Measurements from ENCODE around the gene SCIMP.
"Not testable (repeated sequence)": the region's sequence is repeated elsewhere in the genome, so short reads cannot be mapped to it uniquely, and the experiment has no call there.

The SCIMP gene

DNA sequence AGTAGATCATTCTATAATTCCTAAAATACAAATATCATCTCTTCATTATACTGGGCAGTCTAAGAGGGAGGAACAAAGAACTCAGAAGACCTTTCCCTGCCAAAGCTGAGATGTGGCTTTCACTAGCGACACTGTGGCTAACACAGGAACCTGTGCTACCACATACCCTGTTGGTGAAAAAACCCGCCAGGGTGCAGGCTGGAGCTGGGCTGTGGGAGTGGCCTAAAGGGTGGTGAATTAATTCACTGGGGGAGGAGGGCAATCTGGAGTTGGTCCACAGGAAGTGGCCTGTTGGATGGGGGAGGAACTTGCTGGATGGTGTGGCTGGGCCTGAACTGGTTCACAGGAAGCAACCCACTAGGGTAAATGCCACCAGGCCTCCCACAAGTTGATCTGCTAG lies 50.4 kb downstream of the SCIMP start:
- Mint-ChIP-seq H3K27me3 (ENCODE audit: low read depth) (peaks cover 4% of the 10 kb centered on the region), H3K4me3 (no peak overlapping the region), H3K4me1 (no peaks in the 10 kb centered on the region), H3K36me3 (ENCODE audit: low read depth) (peaks cover 100% of the 10 kb centered on the region), H3K27ac (no peak overlapping the region), H3K9me3 (peaks cover 86% of the 10 kb centered on the region)
- TF ChIP-seq, protein P1, sequence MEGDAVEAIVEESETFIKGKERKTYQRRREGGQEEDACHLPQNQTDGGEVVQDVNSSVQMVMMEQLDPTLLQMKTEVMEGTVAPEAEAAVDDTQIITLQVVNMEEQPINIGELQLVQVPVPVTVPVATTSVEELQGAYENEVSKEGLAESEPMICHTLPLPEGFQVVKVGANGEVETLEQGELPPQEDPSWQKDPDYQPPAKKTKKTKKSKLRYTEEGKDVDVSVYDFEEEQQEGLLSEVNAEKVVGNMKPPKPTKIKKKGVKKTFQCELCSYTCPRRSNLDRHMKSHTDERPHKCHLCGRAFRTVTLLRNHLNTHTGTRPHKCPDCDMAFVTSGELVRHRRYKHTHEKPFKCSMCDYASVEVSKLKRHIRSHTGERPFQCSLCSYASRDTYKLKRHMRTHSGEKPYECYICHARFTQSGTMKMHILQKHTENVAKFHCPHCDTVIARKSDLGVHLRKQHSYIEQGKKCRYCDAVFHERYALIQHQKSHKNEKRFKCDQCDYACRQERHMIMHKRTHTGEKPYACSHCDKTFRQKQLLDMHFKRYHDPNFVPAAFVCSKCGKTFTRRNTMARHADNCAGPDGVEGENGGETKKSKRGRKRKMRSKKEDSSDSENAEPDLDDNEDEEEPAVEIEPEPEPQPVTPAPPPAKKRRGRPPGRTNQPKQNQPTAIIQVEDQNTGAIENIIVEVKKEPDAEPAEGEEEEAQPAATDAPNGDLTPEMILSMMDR (IDR thresholded peaks at IDR 0.05; ENCODE audit: unreplicated experiment in 3 of 3): no peak

DNA sequence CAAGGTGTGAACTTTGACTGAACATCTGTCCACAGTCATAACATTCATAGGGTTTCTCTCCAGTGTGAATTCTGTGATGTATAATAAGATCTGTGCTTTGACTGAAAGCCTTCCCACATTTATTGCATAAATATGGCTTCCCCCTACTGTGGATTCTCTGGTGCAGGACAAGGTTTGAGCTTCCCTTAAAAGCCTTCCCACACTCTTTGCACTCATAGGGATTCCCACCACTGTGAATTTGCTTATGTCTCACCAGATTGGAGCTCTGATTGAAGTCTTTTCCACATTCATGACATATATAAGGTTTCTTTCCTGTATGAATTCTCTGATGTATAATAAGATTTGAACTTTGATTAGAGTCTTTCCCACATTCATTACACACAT lies 51.3 kb downstream of the SCIMP start:
- H3K4me1 Mint-ChIP-seq: no peaks in the 10 kb centered on the region
- peaks cover 100% of the 10 kb centered on the region for H3K36me3 Mint-ChIP-seq (ENCODE audit: low read depth)
- peaks cover 4% of the 10 kb centered on the region for H3K27me3 Mint-ChIP-seq (ENCODE audit: low read depth)
- TF ChIP-seq, protein P1 (IDR thresholded peaks at IDR 0.05; ENCODE audit: unreplicated experiment in 3 of 3): no peak
- no peak overlapping the region for H3K4me3 Mint-ChIP-seq
- H3K27ac Mint-ChIP-seq: no peak overlapping the region
- peaks cover 92% of the 10 kb centered on the region for H3K9me3 Mint-ChIP-seq

DNA sequence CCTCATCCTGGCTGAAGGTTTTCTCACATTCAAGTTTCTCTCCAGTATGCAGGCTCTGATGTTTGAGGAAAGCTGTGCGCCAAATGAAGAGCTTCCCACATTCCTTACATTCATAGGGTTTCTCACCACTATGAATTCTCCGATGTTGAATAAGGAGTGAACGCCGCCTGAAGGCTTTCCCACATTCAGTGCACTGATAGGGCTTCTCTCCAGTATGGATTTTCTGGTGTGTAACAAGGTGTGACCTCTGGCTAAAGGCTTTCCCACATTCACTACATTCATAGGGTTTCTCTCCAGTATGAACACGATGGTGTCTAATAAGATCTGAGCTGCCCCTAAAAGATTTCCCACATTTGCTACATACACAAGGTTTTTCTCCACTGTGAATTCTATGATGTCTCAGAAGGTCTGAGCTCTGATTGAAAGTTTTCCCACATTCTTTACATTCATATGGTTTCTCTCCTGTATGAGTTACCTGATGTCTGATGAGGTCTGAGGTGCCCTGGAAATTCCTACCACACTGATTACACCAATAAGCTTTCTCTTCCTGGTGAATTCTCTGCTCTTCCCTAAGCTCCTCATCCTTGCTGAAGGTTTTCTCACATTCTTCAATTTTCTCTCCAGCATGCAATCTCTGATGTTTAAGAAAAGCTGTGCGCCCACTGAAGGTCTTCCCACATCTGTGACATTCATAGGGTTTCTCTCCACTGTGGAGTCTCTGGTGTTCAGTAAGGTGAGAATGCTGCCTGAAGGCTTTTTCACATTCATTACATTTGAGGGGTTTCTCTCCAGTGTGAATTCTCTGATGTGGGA lies 51.9 kb downstream of the SCIMP start:
- H3K4me3 Mint-ChIP-seq: no peak overlapping the region
- H3K9me3 Mint-ChIP-seq: peaks cover 88% of the 10 kb centered on the region
- no peaks in the 10 kb centered on the region for H3K4me1 Mint-ChIP-seq
- H3K27me3 Mint-ChIP-seq (ENCODE audit: low read depth): peaks cover 4% of the 10 kb centered on the region
- no peak overlapping the region for H3K27ac Mint-ChIP-seq
- TF ChIP-seq, protein P1 (IDR thresholded peaks at IDR 0.05; ENCODE audit: unreplicated experiment in 3 of 3): no peak
- peaks cover 98% of the 10 kb centered on the region for H3K36me3 Mint-ChIP-seq (ENCODE audit: low read depth)

DNA sequence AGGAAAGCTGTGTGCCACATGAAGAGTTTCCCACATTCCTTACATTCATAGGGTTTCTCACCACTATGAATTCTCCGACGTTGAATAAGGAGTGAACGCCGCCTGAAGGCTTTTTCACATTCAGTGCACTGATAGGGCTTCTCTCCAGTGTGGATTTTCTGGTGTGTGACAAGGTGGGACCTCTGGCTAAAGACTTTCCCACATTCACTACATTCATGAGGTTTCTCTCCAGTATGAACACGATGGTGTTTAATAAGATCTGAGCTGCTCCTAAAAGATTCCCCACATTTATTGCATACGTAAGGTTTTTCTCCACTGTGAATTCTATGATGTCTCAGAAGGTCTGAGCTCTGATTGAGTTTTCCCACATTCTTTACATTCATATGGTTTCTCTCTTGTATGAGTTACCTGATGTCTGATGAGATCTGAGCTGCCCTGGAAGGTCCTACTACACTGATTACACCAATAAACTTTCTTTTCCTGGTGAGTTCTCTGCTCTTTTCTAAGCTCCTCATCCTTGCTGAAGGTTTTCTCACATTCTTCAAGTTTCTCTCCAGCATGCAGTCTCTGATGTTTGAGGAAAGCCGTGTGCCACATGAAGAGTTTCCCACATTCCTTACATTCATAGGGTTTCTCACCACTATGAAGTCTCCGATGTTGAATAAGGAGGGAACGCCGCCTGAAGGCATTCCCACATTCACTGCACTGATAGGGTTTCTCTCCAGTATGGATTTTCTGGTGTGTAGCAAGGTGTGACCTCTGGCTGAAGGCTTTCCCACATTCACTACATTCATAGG lies 53.0 kb downstream of the SCIMP start:
- TF ChIP-seq, protein P1 (IDR thresholded peaks at IDR 0.05; ENCODE audit: unreplicated experiment in 3 of 3): no peak
- Mint-ChIP-seq H3K4me3 (no peak overlapping the region), H3K27ac (no peak overlapping the region), H3K36me3 (ENCODE audit: low read depth) (peaks cover 98% of the 10 kb centered on the region), H3K9me3 (peaks cover 85% of the 10 kb centered on the region), H3K4me1 (no peaks in the 10 kb centered on the region), H3K27me3 (ENCODE audit: low read depth) (peaks cover 4% of the 10 kb centered on the region)

DNA sequence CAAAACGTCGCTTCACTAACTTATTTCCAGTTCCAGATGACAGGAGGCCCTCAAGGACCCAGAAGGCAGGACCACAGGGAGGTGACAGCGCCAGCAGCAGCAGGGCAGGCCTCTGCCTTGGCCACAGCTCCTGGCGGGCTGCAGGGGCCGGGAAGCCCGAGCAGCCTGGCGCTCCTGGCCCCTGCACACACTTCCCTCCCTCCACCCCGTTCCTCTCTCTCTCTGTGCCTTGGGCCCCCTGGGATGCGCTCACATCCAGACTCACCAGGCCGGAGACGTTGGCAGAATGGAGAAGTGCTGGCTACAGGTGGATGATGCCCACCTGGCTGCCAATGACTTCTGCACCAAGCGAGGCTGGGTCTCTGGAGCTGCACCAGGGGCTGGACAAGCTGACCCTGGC lies 55.7 kb downstream of the SCIMP start:
- no peak overlapping the region for H3K4me3 Mint-ChIP-seq
- TF ChIP-seq, protein P1 (IDR thresholded peaks at IDR 0.05; ENCODE audit: unreplicated experiment in 3 of 3): no peak
- H3K27me3 Mint-ChIP-seq (ENCODE audit: low read depth): no peaks in the 10 kb centered on the region
- no peaks in the 10 kb centered on the region for H3K4me1 Mint-ChIP-seq
- H3K27ac Mint-ChIP-seq: no peak overlapping the region
- H3K36me3 Mint-ChIP-seq (ENCODE audit: low read depth): peaks cover 98% of the 10 kb centered on the region
- peaks cover 80% of the 10 kb centered on the region for H3K9me3 Mint-ChIP-seq

DNA sequence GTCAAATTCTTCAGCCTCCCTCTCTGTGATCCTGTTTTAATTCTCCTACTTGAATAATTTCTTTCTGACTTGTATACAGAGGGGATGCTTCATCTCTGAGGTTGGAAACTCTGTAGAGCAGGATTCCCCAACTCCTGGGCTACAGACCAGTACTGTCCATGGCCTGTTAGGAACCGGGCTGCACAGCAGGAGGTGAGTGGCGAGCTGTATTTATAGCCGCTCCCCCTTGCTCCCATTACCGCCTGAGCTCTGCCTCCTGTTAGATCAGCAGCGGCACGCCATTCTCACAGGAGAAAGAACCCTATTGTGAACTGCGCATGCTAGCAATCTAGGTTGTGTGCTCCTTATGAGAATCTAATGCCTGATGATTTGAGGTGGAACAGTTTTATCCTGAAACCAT lies 59.6 kb downstream of the SCIMP start:
- H3K27me3 Mint-ChIP-seq (ENCODE audit: low read depth); H3K27ac Mint-ChIP-seq; H3K4me1 Mint-ChIP-seq; H3K4me3 Mint-ChIP-seq: not testable (repeated sequence)
- peaks cover 79% of the 10 kb centered on the region for H3K36me3 Mint-ChIP-seq (ENCODE audit: low read depth)
- H3K9me3 Mint-ChIP-seq: peaks cover 56% of the 10 kb centered on the region

DNA sequence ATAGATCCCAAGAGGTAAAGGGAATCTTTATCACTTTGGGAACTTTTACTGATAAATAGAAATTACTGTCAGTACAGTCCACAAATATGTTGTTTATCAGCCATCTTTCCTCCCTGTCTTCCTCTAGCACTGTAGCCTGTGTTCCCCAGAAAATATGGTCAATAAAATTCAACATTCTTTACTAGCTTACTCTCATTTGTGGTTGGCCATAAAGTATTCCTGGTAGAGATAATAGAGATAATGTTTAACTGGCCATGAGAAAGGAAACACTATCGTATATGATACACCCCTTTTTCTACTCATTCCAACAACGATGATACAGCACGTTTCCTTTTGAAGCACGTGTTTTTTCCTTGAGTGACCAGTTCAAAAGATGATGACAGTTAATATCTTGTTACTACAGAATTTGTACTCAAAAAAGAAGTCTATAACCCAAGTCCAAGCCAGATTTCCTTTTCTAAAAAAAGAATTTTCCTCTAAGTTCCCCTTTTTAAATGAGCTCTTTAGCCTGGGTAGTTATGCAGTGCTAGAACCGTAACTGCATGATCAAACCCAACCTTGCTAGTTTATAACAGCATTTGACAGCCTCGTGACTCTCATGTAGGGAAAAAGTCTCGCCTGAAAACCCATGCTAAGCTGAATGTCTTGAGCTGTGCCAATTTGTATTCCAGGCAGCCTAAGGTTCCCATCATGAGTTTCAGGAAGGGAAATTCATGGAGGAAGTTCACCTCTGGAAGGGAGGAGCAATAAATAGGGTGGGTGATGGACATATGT lies 68.7 kb downstream of the SCIMP start:
- not testable (repeated sequence) for H3K4me3 Mint-ChIP-seq; H3K27me3 Mint-ChIP-seq (ENCODE audit: low read depth); H3K27ac Mint-ChIP-seq; H3K9me3 Mint-ChIP-seq; H3K4me1 Mint-ChIP-seq; H3K36me3 Mint-ChIP-seq (ENCODE audit: low read depth)

Data from nephron (organoid).